CD4-positive, alpha-beta T cell (primary cell): ENCODE results near the gene PGBD5. TPM values are rescaled to one million over a fixed set of nuclear protein-coding genes. Genes with fewer than 3 reads are reported as not detected.

Source experiments
- ATAC-seq: fragments of 200-7000 bp; cut with Tn5 transposase; one replicate; pipeline ENCODE4 v1.10.0; 2022; ENCODE audit warnings: mild to moderate bottlenecking; ENCODE audit not compliant: poor library complexity
- CTCF ChIA-PET: fragments of 350-600 bp; sonication (Branson Sonifier 250); formaldehyde crosslinking; loops from one replicate; lab custom pipeline; 2021; ENCODE audit warnings: antibody characterized with exemption, inconsistent platforms; lab: Charles Lee
- POLR2A ChIA-PET: fragments of 350-600 bp; sonication (Branson Sonifier 250); formaldehyde crosslinking; loops from one replicate; lab custom pipeline; 2021; ENCODE audit warnings: antibody characterized with exemption, inconsistent platforms; lab: Charles Lee
- DNase-seq, 14 experiments: peaks; one replicate each; pipeline ENCODE4 v3.0.0-alpha.2; 2013 to 2020; ENCODE audit warnings: mixed read lengths in 2 of 14
- H3K27ac ChIP-seq, 2 donors: one replicate each; pipeline versions ENCODE4 v1.5.1 to v1.7.0; 2013; ENCODE audit warnings: low read length in 2 of 2, low read depth in 1 of 2, mild to moderate bottlenecking in 1 of 2
- H3K27me3 ChIP-seq, 2 experiments: 1 replicate in 1 of 2; 2 replicates in 1 of 2; pipeline versions ENCODE4 v1.6.1 to v1.7.0; 2013; ENCODE audit warnings: low read length in 2 of 2, control low read depth in 1 of 2, mild to moderate bottlenecking in 1 of 2, moderate library complexity in 1 of 2; ENCODE audit not compliant: insufficient read depth in 2 of 2, control insufficient read depth in 1 of 2
- H3K36me3 ChIP-seq: one replicate; pipeline ENCODE4 v1.6.1; 2013; ENCODE audit warnings: low read length, control low read depth; ENCODE audit not compliant: insufficient read depth
- H3K4me1 ChIP-seq: one replicate; pipeline ENCODE4 v1.6.1; 2013; ENCODE audit warnings: low read length, control low read depth; ENCODE audit not compliant: insufficient read depth
- H3K4me3 ChIP-seq: one replicate; pipeline ENCODE4 v1.5.1; 2013; ENCODE audit warnings: mild to moderate bottlenecking, low read length, moderate library complexity
- H3K9me3 ChIP-seq, 2 experiments: 1 replicate in 1 of 2; 2 replicates in 1 of 2; pipeline versions ENCODE4 v1.6.1 to v1.7.0; 2013; ENCODE audit warnings: low read length in 2 of 2, mild to moderate bottlenecking in 2 of 2, control low read depth in 1 of 2, moderate library complexity in 1 of 2; ENCODE audit not compliant: control insufficient read depth in 1 of 2, insufficient read depth in 1 of 2
- H3K27ac Mint-ChIP-seq: one replicate; pipeline ENCODE4 v1.8.0; 2020; ENCODE audit warnings: mixed read lengths
- H3K27me3 Mint-ChIP-seq: one replicate; pipeline ENCODE4 v1.8.0; 2021; ENCODE audit warnings: mixed read lengths
- H3K36me3 Mint-ChIP-seq: one replicate; pipeline ENCODE4 v1.8.0; 2021; ENCODE audit warnings: low read depth, mixed read lengths
- H3K4me1 Mint-ChIP-seq: one replicate; pipeline ENCODE4 v1.8.0; 2021; ENCODE audit warnings: low read depth, mixed read lengths
- H3K4me3 Mint-ChIP-seq: one replicate; pipeline ENCODE4 v1.8.0; 2020; ENCODE audit warnings: mild to moderate bottlenecking, mixed read lengths
- H3K9me3 Mint-ChIP-seq: one replicate; pipeline ENCODE4 v1.8.0; 2020; ENCODE audit warnings: mixed read lengths
- intact Hi-C, 2 experiments: fragments of 100-400 bp; cut with DNase I in 1 of 2; cut with micrococcal nuclease in 1 of 2; formaldehyde crosslinking; loops; one replicate each; pipeline versions ENCODE4 v1.15.1 to v1.9.0; 2023 to 2025; cut with DNase I, micrococcal nuclease
- total RNA-seq, 174 experiments: library from RNA in 2 of 174; stranded (reverse) in 2 of 174; gene quantifications; one replicate each; pipeline ENCODE4 v1.2.3 and lab custom pipeline; 2021 to 2026
- TF ChIP-seq, protein P1 (sequence below): fragments of 200-600 bp; IDR thresholded peaks from one replicate; pipeline ENCODE4 v1.8.0; 2022; ENCODE audit warnings: antibody characterized with exemption, mild to moderate bottlenecking

Gene PGBD5
- total RNA-seq, 2 experiments from 2014 or later: not detected

DNA sequence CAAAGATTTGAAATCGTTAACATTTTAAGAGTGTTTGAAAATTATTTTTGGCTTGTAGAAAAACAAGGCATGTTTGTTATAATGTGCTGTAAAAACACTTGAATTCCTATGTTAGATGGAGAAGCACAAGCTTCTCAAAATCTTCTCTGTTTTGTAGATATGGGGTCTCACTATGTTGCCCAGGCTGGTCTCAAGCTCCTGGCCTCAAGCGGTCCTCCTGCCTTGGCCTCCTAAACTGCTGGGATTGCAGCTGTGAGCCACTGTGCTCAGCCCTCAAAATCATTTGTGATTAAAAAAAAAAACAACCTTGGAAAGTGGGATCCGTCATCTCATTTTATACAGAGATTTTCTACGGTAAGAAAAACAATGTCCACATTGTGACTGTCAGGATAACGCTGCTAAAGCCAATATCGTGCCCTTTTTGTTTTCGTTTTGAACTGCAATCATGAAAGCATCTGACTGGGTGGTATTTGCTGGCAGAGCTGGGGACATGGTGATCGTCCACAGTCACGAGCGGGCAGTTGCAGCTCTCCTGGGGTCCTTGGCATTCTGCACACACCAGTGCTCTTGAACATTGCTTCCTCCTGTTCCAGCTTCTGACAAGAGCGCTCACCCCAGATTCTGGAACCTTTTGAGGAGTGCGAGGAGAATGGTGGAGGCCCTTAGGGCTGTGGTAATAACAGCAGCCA, 112.5 kb downstream of the PGBD5 start:
- POLR2A ChIA-PET: no interaction called here
- intact Hi-C loops: loop anchor here (1.0 to 10.0 kb wide), 4 partner anchors 146 to 1649 kb away; no protein-coding TSS in a partner anchor

DNA sequence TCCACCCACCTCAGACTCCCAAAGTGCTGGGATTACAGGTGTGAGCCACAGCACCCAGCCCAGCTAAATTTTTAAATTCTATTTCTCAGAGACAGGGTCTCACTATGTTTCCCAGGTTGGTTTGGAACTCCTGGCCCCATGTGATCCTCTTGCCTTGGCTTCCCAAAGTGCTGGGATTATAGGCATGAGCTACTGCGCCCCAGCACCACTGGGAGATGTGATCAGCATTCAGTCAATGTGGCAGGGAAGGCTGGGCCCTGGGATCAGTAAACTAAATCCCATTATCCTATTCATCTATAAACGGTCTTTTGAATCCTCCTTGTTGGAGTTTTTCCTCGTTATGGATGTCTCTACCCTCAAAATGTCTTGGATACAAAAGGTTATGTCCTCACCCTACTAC, 113.5 kb downstream of the PGBD5 start:
- no peaks in the 10 kb centered on the region for H3K36me3 Mint-ChIP-seq
- intact Hi-C loops: loop anchor here (5.0 to 10.0 kb wide), 3 partner anchors 145 to 1648 kb away; no protein-coding TSS in a partner anchor
- Histone ChIP-seq H3K9me3 (no peaks in the 10 kb centered on the region), H3K36me3 (no peaks in the 10 kb centered on the region), H3K4me1 (peaks cover 5% of the 10 kb centered on the region), H3K27ac (no peak overlapping the region), H3K27me3 (no peaks in the 10 kb centered on the region), H3K4me3 (no peak overlapping the region)
- ChIA-PET POLR2A (no interaction called here), CTCF (no interaction called here)
- no peaks in the 10 kb centered on the region for H3K27me3 Mint-ChIP-seq
- no peak overlapping the region for H3K4me3 Mint-ChIP-seq
- H3K9me3 Mint-ChIP-seq: no peaks in the 10 kb centered on the region
- ATAC-seq (no peak), DNase-seq (no peak)
- TF ChIP-seq, protein P1, sequence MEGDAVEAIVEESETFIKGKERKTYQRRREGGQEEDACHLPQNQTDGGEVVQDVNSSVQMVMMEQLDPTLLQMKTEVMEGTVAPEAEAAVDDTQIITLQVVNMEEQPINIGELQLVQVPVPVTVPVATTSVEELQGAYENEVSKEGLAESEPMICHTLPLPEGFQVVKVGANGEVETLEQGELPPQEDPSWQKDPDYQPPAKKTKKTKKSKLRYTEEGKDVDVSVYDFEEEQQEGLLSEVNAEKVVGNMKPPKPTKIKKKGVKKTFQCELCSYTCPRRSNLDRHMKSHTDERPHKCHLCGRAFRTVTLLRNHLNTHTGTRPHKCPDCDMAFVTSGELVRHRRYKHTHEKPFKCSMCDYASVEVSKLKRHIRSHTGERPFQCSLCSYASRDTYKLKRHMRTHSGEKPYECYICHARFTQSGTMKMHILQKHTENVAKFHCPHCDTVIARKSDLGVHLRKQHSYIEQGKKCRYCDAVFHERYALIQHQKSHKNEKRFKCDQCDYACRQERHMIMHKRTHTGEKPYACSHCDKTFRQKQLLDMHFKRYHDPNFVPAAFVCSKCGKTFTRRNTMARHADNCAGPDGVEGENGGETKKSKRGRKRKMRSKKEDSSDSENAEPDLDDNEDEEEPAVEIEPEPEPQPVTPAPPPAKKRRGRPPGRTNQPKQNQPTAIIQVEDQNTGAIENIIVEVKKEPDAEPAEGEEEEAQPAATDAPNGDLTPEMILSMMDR: no peak
- peaks cover 4% of the 10 kb centered on the region for H3K4me1 Mint-ChIP-seq
- no peak overlapping the region for H3K27ac Mint-ChIP-seq

More for the DNA sequence above, 112.5 kb downstream of the PGBD5 start:
- Mint-ChIP-seq H3K36me3 (no peaks in the 10 kb centered on the region), H3K27ac (no peak overlapping the region), H3K4me3 (no peak overlapping the region), H3K9me3 (no peaks in the 10 kb centered on the region), H3K4me1 (peaks cover 4% of the 10 kb centered on the region), H3K27me3 (no peaks in the 10 kb centered on the region)
- Histone ChIP-seq H3K4me3 (no peak overlapping the region), H3K4me1 (peaks cover 5% of the 10 kb centered on the region), H3K36me3 (no peaks in the 10 kb centered on the region), H3K27ac (no peak overlapping the region), H3K27me3 (no peaks in the 10 kb centered on the region), H3K9me3 (no peaks in the 10 kb centered on the region)
- CTCF ChIA-PET: no interaction called here
- TF ChIP-seq, protein P1: no peak
- ATAC-seq (no peak), DNase-seq (no peak)

DNA sequence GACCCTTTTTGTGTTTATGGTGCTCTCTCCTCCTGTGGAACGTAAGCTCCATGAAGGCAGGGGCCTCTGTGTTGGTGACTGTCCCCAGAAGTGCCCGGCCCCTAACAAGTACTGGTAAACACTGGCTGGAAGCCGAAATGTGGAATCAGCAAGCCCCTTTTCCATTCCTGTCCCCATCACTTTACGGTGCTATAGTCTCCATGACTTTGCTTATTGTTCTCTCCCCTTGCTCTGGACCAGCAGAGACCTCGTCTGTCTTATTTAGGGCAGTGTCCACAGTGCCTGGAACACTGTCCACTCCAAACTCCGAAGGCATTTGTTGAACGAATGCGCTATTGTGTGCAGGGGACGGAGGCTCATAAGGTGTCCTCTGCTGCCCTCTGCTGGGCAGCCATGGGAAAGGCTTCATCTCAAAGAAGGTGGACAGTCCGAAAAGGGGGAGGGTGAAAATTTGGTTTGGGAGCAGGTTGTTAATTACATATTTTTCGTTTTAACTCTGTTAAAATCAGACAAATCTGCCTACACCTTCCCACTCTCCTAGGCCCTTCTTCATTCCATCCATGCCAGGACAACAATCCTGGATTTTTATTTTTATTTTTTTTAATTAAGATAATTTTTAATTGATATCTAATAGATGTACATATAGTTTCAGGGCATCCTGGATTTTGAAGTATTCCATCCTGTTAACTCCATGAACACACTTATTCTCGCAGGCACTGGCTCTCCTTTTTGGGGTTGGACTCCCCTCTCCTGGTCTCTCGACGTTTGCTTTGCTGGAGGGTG, 115.6 kb downstream of the PGBD5 start:
- ChIA-PET CTCF (no interaction called here), POLR2A (interaction anchor here (0.6 kb wide), 1 partner anchor 731 kb away, joined by 3 read pairs; no protein-coding TSS in a partner anchor)
- ATAC-seq (peak; percentile 59), DNase-seq (peak; percentile 23 to 83 (median 57))
- Histone ChIP-seq H3K36me3 (no peaks in the 10 kb centered on the region), H3K4me3 (no peak overlapping the region), H3K9me3 (no peaks in the 10 kb centered on the region), H3K4me1 (peaks cover 5% of the 10 kb centered on the region), H3K27me3 (no peaks in the 10 kb centered on the region), H3K27ac (no peak overlapping the region)
- TF ChIP-seq, protein P1: peak; percentile 98
- H3K9me3 Mint-ChIP-seq: no peaks in the 10 kb centered on the region
- peaks cover 4% of the 10 kb centered on the region for H3K4me1 Mint-ChIP-seq
- H3K4me3 Mint-ChIP-seq: no peak overlapping the region
- no peaks in the 10 kb centered on the region for H3K36me3 Mint-ChIP-seq
- intact Hi-C loops: loop anchor here (1.0 to 10.0 kb wide), 5 partner anchors 143 to 1646 kb away; no protein-coding TSS in a partner anchor
- H3K27ac Mint-ChIP-seq: no peak overlapping the region
- H3K27me3 Mint-ChIP-seq: no peaks in the 10 kb centered on the region
